Lung microvascular endothelial cell (primary cell): ENCODE measurements around the gene ETV6. TPM values are rescaled to one million over a fixed set of nuclear protein-coding genes. Genes with fewer than 3 reads are reported as not detected.

Experiments used
- DNase-seq, 2 donors: peaks; one replicate each; pipeline versions ENCODE4 v3.0.0 to v3.0.0-alpha.2; 2010; ENCODE audit warnings: low read depth in 2 of 2
- total RNA-seq: library from RNA; depleted of rRNA; stranded (reverse); fragments of >200 nt; gene quantifications from 2 replicates; pipeline ENCODE4 v1.2.1, GENCODE V29; 2014

ETV6 gene
- total RNA-seq, 1 donor from 2014 or later: 6.7 TPM

DNA sequence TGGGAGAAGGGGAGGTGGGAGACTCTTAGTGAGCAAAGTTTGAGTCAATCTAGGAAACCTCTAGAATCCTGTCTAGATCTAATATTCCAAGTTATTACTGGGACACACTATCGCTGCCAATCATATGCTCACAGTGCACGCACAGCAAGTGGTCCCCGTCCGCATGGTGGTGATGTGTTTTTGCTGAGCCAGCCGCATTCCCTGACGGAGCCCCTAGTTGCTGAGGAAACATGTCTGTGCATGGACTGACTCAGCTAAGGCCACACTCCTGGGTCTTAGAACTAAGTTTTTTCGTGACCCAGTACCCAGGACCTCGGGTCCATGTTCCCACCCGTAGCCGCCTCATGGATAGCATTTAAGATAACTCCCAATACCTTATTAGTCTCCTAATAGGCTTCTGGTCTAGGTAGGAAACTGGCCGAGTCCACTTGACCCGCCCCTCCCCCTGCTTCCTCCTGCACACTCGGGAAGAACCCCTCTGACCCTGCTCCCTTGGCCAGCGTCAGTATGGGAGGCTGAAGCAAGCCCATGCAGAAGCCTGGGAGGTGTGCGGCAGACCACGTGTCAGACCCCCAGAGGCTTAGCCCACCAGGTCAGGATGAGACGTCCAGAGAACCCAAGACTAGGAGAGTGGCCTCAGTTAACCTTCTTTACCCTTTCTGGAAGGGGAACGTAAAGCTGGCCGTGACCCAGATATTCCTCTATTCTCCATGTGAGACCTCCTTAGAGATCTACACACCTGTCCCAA, 200.5 kb downstream of the ETV6 start:
- no peak for DNase-seq

- no peak for DNase-seq
Measured at GRCh38 chr12:11853126-11853525, 203.7 kb downstream of the ETV6 start.

DNA sequence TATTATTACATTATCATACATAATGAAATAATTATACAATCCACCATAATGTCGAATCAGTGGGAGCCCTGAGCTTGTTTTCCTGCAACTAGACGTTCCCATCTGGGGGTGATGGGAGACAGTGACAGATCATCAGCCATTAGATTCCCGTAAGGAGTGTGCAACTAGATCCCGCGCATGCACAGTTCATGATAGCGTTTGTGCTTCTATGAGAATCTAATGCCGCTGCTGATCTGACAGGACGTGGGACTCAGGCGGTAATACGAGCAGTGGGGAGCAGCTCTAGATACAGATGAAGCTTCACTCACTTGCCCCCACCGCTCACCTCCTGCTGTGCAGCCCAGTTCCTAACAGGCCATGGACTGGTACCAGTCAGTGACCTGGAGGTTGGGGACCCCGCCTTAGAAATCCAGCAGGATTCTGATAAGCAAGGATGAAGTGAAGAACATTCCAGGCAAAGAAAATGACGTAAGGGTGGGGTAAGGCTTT, 204.6 kb downstream of the ETV6 start:
- DNase-seq: no peak

- peak in 1 of 2 donors; percentile 9 for DNase-seq
Measured at GRCh38 chr12:11855983-11856374, 206.5 kb downstream of the ETV6 start.

DNA sequence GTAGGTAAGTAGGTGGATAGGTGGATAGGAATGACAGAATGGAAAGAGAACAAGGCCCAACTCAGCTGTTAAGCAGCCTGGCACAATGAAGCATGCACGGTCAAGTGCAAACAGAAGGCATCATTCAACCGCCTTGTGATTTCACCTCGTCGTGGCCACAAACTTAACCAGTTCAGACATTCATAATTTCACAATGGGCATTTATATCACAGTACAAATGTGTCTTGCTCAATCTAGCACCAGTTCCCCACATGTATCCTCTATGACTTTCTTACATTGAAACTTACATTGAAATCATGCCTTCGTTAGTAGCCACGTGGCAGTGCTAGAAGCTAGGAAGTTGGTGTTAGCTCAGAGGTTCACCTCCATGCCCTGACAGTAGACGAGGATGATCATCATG, 207.5 kb downstream of the ETV6 start:
- no peak for DNase-seq

DNA sequence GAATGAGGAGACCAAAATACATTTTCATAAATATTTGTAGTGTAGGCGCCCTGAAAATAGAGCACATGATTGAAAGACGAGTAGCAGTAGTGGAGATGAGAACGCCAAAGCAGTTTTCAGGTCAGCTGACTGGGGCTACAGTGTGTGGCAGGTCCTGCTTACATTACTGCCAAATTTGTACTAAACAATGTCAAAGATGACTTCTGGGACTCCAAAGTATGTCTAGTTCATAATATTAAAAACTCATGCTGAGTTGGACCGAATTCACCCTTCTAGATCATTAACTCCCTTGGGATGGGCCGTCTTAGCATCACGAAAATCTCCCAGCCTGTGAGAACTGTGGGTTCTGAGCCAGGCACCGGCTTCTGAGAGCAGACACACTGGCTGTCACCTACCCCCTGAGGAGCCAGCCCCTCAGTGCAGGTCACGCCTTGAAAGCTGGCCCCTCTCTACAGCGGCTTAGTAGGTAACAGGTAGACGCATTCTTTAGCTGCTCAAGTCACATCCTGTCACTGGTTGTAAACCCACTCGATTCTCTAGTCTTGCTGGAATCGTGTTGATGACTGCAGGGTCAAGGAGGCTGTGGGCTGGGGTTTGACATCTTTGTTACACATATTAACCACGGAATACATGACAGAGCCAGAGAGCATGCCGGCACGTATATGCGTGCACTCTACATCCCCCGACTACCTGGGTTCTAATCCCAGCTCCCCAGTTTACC, 210.4 kb downstream of the ETV6 start:
- no peak for DNase-seq

GRCh38 chr12:11861155-11861863, 211.8 kb downstream of the ETV6 start:
- DNase-seq: no peak

DNA sequence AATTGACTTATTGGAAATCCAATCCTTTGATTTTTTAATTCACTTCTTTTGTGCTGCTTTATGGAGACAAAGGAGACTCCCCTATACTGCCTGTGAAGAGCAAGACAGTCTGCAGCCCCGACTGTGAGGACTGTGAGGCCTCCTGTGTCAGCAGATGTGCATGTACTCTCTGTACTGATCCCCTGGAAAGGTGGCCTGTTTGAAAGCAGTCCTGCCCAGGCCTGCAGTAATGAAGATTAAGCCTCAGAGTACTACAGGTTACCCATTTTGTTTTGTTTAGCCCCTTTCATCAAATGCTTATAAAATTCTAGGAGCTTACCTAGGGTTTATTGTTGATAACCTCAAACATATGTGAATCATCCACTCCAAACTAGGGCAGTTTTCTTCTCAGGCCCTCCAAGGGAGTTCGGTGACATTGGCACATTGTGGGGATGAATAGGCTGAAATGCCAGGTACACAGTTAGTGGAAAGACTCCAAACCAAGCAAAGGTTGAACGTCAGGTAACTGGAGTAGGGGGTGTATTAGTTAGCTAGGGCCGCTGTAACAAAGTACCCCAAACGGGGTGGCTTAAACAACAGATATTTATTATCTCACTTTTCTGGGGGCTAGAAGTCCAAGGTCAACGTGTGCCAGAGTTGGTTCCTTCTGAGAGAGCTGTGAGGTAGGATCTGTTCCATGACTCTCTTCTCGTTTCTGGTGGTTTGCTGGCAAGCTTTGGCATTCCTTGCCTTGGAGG, 212.6 kb downstream of the ETV6 start:
- DNase-seq: no peak

DNA sequence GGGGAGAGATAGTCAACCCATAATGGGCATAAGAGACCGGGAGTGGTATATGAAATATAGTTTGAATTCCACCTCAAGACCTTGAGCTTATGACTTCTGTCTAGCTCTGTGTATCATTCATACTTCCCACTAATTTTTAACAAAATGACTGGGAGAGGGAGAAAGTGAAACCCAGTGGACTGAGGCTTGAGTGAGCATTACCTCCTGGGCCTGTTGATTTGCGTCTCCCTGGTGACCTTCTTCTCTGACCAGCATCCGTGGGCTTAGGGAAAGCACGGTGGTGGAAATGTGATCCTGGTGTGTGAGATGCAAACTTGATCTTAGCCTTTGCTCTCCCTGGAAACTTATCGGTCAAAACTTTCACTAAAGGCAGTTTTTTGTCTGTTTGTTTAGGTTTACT, 213.3 kb downstream of the ETV6 start:
- DNase-seq: peak; percentile 61 to 89

DNA sequence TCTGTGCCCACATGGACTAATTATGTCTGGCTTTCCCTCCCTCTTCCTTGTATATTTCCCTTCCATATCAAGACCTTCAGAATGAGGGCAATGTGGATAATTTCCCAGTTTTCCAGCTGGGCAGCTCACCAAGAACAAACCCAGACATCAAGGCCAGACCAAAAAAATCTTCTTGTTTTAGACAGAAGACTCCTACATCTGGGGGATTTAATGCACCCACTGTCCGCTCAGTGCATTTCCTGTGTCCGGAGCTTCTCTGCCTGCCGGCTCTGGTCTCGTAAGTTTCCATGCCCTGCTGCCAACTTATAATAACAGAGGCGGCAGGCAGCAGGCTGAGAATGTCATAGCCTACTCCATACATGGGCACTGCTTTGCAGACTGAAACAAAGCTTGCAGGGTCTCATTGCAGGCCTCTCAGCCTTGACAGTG, 214.0 kb downstream of the ETV6 start:
- peak; percentile 59 to 79 for DNase-seq

GRCh38 chr12:11863988-11864387, 214.5 kb downstream of the ETV6 start:
- DNase-seq: peak; percentile 17 to 89

GRCh38 chr12:11865824-11866223, 216.3 kb downstream of the ETV6 start:
- DNase-seq: peak in 1 of 2 donors; percentile 29

GRCh38 chr12:11868027-11868426, 218.6 kb downstream of the ETV6 start:
- DNase-seq: no peak

DNA sequence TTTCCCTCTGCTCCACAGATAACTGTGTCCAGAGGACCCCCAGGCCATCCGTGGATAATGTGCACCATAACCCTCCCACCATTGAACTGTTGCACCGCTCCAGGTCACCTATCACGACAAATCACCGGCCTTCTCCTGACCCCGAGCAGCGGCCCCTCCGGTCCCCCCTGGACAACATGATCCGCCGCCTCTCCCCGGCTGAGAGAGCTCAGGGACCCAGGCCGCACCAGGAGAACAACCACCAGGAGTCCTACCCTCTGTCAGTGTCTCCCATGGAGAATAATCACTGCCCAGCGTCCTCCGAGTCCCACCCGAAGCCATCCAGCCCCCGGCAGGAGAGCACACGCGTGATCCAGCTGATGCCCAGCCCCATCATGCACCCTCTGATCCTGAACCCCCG, 219.9 kb downstream of the ETV6 start:
- no peak for DNase-seq

DNA sequence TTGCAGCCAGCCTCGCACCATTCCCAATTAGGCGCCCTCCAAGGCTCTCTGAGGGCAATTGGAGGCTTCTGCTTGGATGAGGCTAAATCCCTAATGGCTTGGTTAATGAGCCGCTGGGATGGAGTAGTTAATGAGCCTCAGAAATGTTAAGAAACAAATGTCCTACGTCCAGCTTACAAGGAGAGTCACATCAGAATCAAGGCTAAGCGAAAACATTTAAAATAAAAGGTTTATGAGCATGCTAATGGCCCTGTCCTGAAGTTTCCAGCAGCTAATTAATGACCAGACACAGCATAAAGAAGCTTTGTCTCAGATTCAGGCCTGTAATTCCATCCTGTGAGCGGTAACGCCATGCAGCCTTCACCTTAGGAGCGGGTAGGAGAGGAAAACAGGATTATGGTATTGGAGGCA, 220.6 kb downstream of the ETV6 start:
- DNase-seq: no peak

- no peak for DNase-seq
Measured at GRCh38 chr12:11872055-11872454, 222.6 kb downstream of the ETV6 start.

GRCh38 chr12:11875414-11875935, 226.0 kb downstream of the ETV6 start:
- DNase-seq: peak; percentile 33 to 89

- DNase-seq: peak; percentile 32 to 35
Measured at GRCh38 chr12:11876307-11876706, 226.8 kb downstream of the ETV6 start.

DNA sequence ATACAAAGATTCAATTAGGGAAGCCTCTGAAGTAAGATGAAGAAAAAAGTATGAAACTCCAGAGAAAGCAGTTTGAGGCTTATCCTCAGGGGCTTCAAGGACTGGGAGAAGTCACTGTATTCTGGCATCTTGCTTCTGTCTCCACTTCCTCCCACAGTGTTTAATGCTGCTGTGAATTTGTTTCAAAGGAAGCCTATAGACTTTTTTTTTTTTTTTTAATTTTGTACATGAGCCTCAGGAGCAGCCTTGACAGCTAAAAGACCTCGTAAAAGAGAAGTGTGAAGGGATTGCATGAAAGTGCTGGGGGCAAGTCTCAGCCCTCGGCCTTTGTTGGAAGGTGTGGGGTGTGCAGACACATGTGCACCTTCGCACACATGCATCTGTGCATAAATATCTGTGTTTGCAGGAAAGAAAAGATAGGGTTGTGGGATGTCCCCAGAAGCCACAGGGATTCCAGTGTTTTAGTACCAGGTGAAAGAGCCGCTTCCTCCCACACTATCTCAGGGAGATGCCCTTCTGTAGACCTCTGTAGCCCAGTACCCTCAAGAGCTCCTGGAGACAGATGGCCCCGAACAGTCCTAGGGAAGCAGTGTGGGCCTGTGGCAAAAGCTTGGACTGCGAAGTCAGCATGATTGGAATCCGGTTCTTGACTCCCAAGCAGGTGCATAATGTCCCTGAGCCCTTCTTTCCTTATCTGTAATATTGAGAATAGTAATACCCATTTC, 227.8 kb downstream of the ETV6 start:
- no peak for DNase-seq
